Neuronal stem cell (in vitro differentiated cells): ENCODE results near the gene DNASE2.

Experiments
- DNase-seq: peaks from one replicate; pipeline ENCODE4 v3.0.0-alpha.2; 2013; ENCODE audit warnings: low spot score
- H2AFZ ChIP-seq: one replicate; pipeline ENCODE4 v1.6.1; 2013; ENCODE audit warnings: mild to moderate bottlenecking, low read length, inconsistent platforms
- H2AK5ac ChIP-seq: 2 replicates; pipeline ENCODE4 v1.6.1; 2013; ENCODE audit warnings: low read depth, mild to moderate bottlenecking, inconsistent platforms, low read length, moderate library complexity, mixed read lengths
- H2BK120ac ChIP-seq: 2 replicates; pipeline ENCODE4 v1.6.1; 2013; ENCODE audit warnings: low read depth, mild to moderate bottlenecking, inconsistent platforms, low read length, moderate library complexity, mixed read lengths
- H2BK12ac ChIP-seq: one replicate; pipeline ENCODE4 v1.6.1; 2013; ENCODE audit warnings: low read length, inconsistent platforms
- H2BK15ac ChIP-seq: 2 replicates; pipeline ENCODE4 v1.6.1; 2013; ENCODE audit warnings: mild to moderate bottlenecking, low read length, inconsistent platforms, mixed read lengths
- H2BK5ac ChIP-seq: one replicate; pipeline ENCODE4 v1.6.1; 2013; ENCODE audit warnings: inconsistent platforms, mild to moderate bottlenecking, low read length, moderate library complexity
- H3K14ac ChIP-seq: one replicate; pipeline ENCODE4 v1.6.1; 2013; ENCODE audit warnings: low read length, inconsistent platforms
- H3K18ac ChIP-seq: 2 replicates; pipeline ENCODE4 v1.6.1; 2013; ENCODE audit warnings: low read length, inconsistent platforms
- H3K23ac ChIP-seq: 2 replicates; pipeline ENCODE4 v1.6.1; 2013; ENCODE audit warnings: low read depth, mild to moderate bottlenecking, mixed read lengths, low read length, inconsistent platforms; ENCODE audit not compliant: poor library complexity
- H3K27ac ChIP-seq: replicated peaks from 3 replicates; pipeline ENCODE4 v1.5.1; 2013; ENCODE audit warnings: low read length, inconsistent platforms
- H3K27me3 ChIP-seq, 3 experiments: 2 replicates each; pipeline ENCODE4 v1.6.1; 2013; ENCODE audit warnings: low read length in 3 of 3, mild to moderate bottlenecking in 2 of 3, inconsistent platforms in 1 of 3, low read depth in 1 of 3, mixed read lengths in 1 of 3, moderate library complexity in 1 of 3; ENCODE audit not compliant: control insufficient read depth in 3 of 3, insufficient read depth in 3 of 3
- H3K36me3 ChIP-seq, 2 donors: replicated peaks in 1 of 2; 2 replicates each; pipeline ENCODE4 v1.6.1; 2013; ENCODE audit warnings: low read length in 2 of 2; ENCODE audit not compliant: control insufficient read depth in 2 of 2, insufficient read depth in 2 of 2
- H3K4ac ChIP-seq: 2 replicates; pipeline ENCODE4 v1.6.1; 2013; ENCODE audit warnings: inconsistent platforms, mild to moderate bottlenecking, low read length, moderate library complexity
- H3K4me1 ChIP-seq, 2 donors: 1 replicate in 1 of 2; 2 replicates in 1 of 2; pipeline ENCODE4 v1.6.1; 2013; ENCODE audit warnings: low read length in 2 of 2, low read depth in 1 of 2; ENCODE audit not compliant: control insufficient read depth in 2 of 2, insufficient read depth in 1 of 2
- H3K4me2 ChIP-seq: one replicate; pipeline ENCODE4 v1.6.1; 2013; ENCODE audit warnings: mild to moderate bottlenecking, low read length, inconsistent platforms; ENCODE audit not compliant: insufficient read depth, poor library complexity, severe bottlenecking
- H3K4me3 ChIP-seq, 2 donors: 2 replicates each; pipeline ENCODE4 v1.5.1; 2013; ENCODE audit warnings: low read length in 2 of 2, mild to moderate bottlenecking in 2 of 2, inconsistent platforms in 1 of 2, moderate library complexity in 1 of 2
- H3K79me1 ChIP-seq: one replicate; pipeline ENCODE4 v1.6.1; 2013; ENCODE audit warnings: low read depth, mild to moderate bottlenecking, inconsistent platforms, low read length, moderate library complexity
- H3K9ac ChIP-seq: one replicate; pipeline ENCODE4 v1.6.1; 2013; ENCODE audit warnings: mild to moderate bottlenecking, low read depth, low read length, inconsistent platforms; ENCODE audit not compliant: poor library complexity
- H3K9me3 ChIP-seq, 2 donors: replicated peaks in 1 of 2; 2 replicates each; pipeline versions ENCODE3 to v1.6.1; 2013; ENCODE audit warnings: low read length in 2 of 2, mild to moderate bottlenecking in 2 of 2, inconsistent platforms in 1 of 2, low read depth in 1 of 2, mixed read lengths in 1 of 2, moderate library complexity in 1 of 2; ENCODE audit not compliant: control insufficient read depth in 2 of 2, insufficient read depth in 1 of 2
- H4K8ac ChIP-seq: one replicate; pipeline ENCODE4 v1.6.1; 2013; ENCODE audit warnings: low read depth, mild to moderate bottlenecking, inconsistent platforms, low read length, moderate library complexity
- H4K91ac ChIP-seq: one replicate; pipeline ENCODE4 v1.6.1; 2013; ENCODE audit warnings: low read length, low read depth, mild to moderate bottlenecking, inconsistent platforms; ENCODE audit not compliant: poor library complexity
- WGBS, 2 donors: extraction: QIAGEN DNeasy Blood & Tissue Kit; methylation state at CpG; one replicate each; pipeline ENCODE4 v1.1.7; 2013; ENCODE audit warnings: missing lambda C conversion rate in 2 of 2, mixed read lengths in 1 of 2; ENCODE audit not compliant: insufficient read length in 2 of 2, insufficient replicate concordance in 1 of 2; ENCODE audit errors: extremely low coverage in 2 of 2; 5-methylcytosine and 5-hydroxymethylcytosine counted together

The DNASE2 gene

GRCh38 chr19:12884926-12885748, 3.9 kb upstream of the DNASE2 start:
- H2AK5ac ChIP-seq, result peak overlapping the region; percentile 43
- H2AFZ ChIP-seq, result peak overlapping the region; percentile 90
- H3K14ac ChIP-seq, result no peak overlapping the region
- H3K79me1 ChIP-seq, result no peaks in the 10 kb centered on the region
- H2BK120ac ChIP-seq, result no peak overlapping the region
- H3K18ac ChIP-seq, result peak overlapping the region; percentile 90
- no peaks in the 10 kb centered on the region for H3K36me3 ChIP-seq
- no peak overlapping the region for H3K4ac ChIP-seq
- WGBS, 2 donors, result no CpG with 5 or more reads among the region's 73 CpGs
- peak overlapping the region; percentile 100 for H3K23ac ChIP-seq
- peak overlapping the region; percentile 63 for H2BK12ac ChIP-seq
- peak overlapping the region; percentile 89 for H2BK15ac ChIP-seq
- no peak overlapping the region for H3K9ac ChIP-seq
- peak overlapping the region; percentile 82 for H4K8ac ChIP-seq
- H3K4me1 ChIP-seq, result peaks cover 4 to 8% of the 10 kb centered on the region in 2 donors
- H3K27me3 ChIP-seq, result peaks cover 11 to 78% (median 46%) of the 10 kb centered on the region in 3 experiments
- DNase-seq, result peak; percentile 42
- no peak overlapping the region for H3K27ac ChIP-seq
- H3K4me2 ChIP-seq, result peak overlapping the region; percentile 89
- no peak overlapping the region for H4K91ac ChIP-seq
- peaks cover 11 to 17% of the 10 kb centered on the region in 2 donors for H3K9me3 ChIP-seq
- H2BK5ac ChIP-seq, result peak overlapping the region; percentile 10
- H3K4me3 ChIP-seq, result peak overlapping the region; percentile 15 to 72

- Histone ChIP-seq H3K79me1 (no peaks in the 10 kb centered on the region), H3K4ac (no peak overlapping the region), H4K8ac (no peak overlapping the region), H3K4me3 (peak overlapping the region in 1 of 2 donors; percentile 72), H3K27me3 (peaks cover 11 to 79% (median 46%) of the 10 kb centered on the region in 3 experiments), H4K91ac (no peak overlapping the region), H3K9ac (no peak overlapping the region), H3K14ac (no peak overlapping the region), H2BK12ac (no peak overlapping the region), H3K4me1 (peaks cover 3 to 8% of the 10 kb centered on the region in 2 donors), H3K18ac (peak overlapping the region; percentile 2), H3K4me2 (peak overlapping the region; percentile 89), H2AK5ac (peak overlapping the region; percentile 11), H3K27ac (no peak overlapping the region), H3K36me3 (no peaks in the 10 kb centered on the region), H3K23ac (peak overlapping the region; percentile 100), H3K9me3 (peaks cover 11 to 17% of the 10 kb centered on the region in 2 donors), H2BK120ac (no peak overlapping the region), H2AFZ (peak overlapping the region; percentile 90), H2BK15ac (no peak overlapping the region), H2BK5ac (peak overlapping the region; percentile 10)
- no CpG with 5 or more reads among the region's 12 CpGs for WGBS, 2 donors
- no peak for DNase-seq
Measured at GRCh38 chr19:12884627-12884925, 3.3 kb upstream of the DNASE2 start.

DNA sequence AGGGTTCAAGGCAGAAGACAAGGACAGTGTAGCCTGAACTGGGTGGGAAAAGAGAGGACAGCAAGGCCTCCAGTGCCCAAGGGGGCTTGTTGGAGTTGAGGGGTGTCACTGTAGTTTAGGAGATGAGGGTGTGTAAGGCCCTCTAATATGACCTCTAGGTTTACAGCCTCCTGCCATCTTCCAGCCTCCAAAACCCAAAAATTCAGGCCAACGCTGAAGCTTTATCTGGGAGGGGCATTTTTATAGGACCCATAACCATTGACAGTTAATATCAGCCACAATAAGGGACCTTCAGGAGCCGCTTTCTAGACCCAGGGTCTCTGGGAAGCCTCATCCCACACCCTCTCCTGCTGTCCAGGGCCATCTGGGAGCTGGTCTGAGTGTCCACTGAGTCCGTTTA, 3.0 kb upstream of the DNASE2 start:
- no peak overlapping the region for H3K9ac ChIP-seq
- no peak overlapping the region for H4K8ac ChIP-seq
- no peak overlapping the region for H2BK5ac ChIP-seq
- no peak overlapping the region for H3K27ac ChIP-seq
- no peak overlapping the region for H3K4me3 ChIP-seq
- H3K4ac ChIP-seq, result no peak overlapping the region
- no CpG with 5 or more reads among the region's 3 CpGs for WGBS, 2 donors
- no peak overlapping the region for H2BK12ac ChIP-seq
- peaks cover 11 to 79% (median 46%) of the 10 kb centered on the region in 3 experiments for H3K27me3 ChIP-seq
- H3K18ac ChIP-seq, result no peak overlapping the region
- H3K23ac ChIP-seq, result no peak overlapping the region
- H3K9me3 ChIP-seq, result peaks cover 11 to 17% of the 10 kb centered on the region in 2 donors
- H2BK120ac ChIP-seq, result no peak overlapping the region
- H2BK15ac ChIP-seq, result no peak overlapping the region
- H3K4me1 ChIP-seq, result peaks cover 3 to 8% of the 10 kb centered on the region in 2 donors
- no peak overlapping the region for H3K14ac ChIP-seq
- H3K79me1 ChIP-seq, result no peaks in the 10 kb centered on the region
- no peak overlapping the region for H2AK5ac ChIP-seq
- no peak overlapping the region for H3K4me2 ChIP-seq
- DNase-seq, result no peak
- H4K91ac ChIP-seq, result no peak overlapping the region
- no peak overlapping the region for H2AFZ ChIP-seq
- no peaks in the 10 kb centered on the region for H3K36me3 ChIP-seq

DNA sequence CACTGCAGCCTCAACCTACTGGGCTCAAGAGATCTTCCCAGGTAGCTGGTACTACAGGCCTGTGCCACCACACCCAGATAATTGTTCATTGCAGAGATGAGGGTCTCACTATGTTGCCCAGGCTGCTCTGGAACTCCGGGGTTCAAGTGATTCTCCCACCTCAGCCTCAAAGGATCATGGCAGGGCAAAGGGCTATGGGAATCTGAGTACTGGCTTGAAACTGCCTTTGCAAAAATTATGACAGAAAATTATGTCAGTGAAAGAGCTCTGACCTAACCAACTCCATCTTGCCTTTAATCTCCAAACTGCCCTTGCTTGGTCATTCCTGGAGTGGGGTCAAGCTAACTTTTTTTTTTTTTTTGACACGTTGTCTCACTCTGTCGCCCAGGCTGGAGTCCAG, 1.3 kb upstream of the DNASE2 start:
- WGBS, 2 donors, result no CpG with 5 or more reads among the region's 3 CpGs
- no peaks in the 10 kb centered on the region for H3K79me1 ChIP-seq
- H3K14ac ChIP-seq, result no peak overlapping the region
- H2BK12ac ChIP-seq, result no peak overlapping the region
- peaks cover 11 to 17% of the 10 kb centered on the region in 2 donors for H3K9me3 ChIP-seq
- no peaks in the 10 kb centered on the region for H3K36me3 ChIP-seq
- peaks cover 11 to 64% (median 46%) of the 10 kb centered on the region in 3 experiments for H3K27me3 ChIP-seq
- H2AFZ ChIP-seq, result no peak overlapping the region
- H3K9ac ChIP-seq, result no peak overlapping the region
- no peak overlapping the region for H3K18ac ChIP-seq
- H3K4me3 ChIP-seq, result no peak overlapping the region
- H2BK120ac ChIP-seq, result no peak overlapping the region
- no peak overlapping the region for H4K91ac ChIP-seq
- H3K27ac ChIP-seq, result no peak overlapping the region
- no peak for DNase-seq
- H2AK5ac ChIP-seq, result no peak overlapping the region
- H2BK15ac ChIP-seq, result no peak overlapping the region
- H3K23ac ChIP-seq, result no peak overlapping the region
- no peak overlapping the region for H4K8ac ChIP-seq
- H3K4ac ChIP-seq, result no peak overlapping the region
- no peak overlapping the region for H2BK5ac ChIP-seq
- H3K4me1 ChIP-seq, result peaks cover 3 to 8% of the 10 kb centered on the region in 2 donors
- no peak overlapping the region for H3K4me2 ChIP-seq
